Measurements from ENCODE around the gene AP1G2.
"Not testable (repeated sequence)": the region's sequence is repeated elsewhere in the genome, so short reads cannot be mapped to it uniquely, and the experiment has no call there.

AP1G2 gene

DNA sequence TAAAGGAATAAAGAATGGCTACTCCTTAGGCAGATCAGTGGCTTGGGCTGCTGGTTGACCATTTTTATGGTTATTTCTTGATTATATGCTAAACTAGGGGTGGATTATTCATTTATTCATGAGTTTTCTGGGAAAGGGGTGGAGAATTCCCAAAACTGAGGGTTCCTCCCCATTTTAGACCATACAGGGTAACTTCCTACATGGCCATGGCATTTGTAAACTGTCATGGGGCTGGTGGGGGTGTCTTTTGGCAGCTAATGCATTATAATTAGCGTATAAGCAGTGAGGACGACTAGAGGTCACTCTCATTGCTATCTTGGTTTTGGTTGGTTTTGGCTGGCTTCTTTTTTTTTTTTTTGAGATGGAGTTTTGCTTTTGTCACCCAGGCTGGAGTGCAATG, 36.6 kb upstream of the AP1G2 start:
- no peak for DNase-seq (ENCODE audit: extremely low read depth, low read depth)
- TF ChIP-seq, protein P1, sequence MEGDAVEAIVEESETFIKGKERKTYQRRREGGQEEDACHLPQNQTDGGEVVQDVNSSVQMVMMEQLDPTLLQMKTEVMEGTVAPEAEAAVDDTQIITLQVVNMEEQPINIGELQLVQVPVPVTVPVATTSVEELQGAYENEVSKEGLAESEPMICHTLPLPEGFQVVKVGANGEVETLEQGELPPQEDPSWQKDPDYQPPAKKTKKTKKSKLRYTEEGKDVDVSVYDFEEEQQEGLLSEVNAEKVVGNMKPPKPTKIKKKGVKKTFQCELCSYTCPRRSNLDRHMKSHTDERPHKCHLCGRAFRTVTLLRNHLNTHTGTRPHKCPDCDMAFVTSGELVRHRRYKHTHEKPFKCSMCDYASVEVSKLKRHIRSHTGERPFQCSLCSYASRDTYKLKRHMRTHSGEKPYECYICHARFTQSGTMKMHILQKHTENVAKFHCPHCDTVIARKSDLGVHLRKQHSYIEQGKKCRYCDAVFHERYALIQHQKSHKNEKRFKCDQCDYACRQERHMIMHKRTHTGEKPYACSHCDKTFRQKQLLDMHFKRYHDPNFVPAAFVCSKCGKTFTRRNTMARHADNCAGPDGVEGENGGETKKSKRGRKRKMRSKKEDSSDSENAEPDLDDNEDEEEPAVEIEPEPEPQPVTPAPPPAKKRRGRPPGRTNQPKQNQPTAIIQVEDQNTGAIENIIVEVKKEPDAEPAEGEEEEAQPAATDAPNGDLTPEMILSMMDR (IDR thresholded peaks at IDR 0.05; ENCODE audit: low read depth, low read length, missing control alignments), result no peak
- no peak overlapping the region for H3K4me3 ChIP-seq (replicated peaks; ENCODE audit: low read depth, low read length)

DNA sequence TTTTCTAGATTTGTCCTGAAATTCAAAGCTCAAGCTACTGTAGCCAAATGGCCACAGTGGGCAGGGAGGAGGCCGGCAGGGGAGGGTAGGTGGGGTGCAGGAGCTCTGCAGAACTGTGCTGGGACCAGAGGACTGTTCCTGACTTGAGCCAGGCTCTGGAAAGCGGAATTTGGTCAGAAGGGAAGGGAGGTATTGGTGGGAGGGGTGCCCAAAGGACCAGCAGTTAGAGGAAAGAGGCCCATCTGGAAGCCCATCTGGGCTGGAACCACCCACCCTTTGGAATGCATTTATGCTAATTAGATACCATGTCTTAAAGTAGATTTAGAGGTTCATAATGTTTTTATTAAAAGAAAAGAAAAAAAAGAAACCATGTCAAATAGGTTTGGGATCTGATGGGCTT, 35.5 kb upstream of the AP1G2 start:
- TF ChIP-seq, protein P1 (IDR thresholded peaks at IDR 0.05; ENCODE audit: low read depth, low read length, missing control alignments), result no peak
- no peak for DNase-seq (ENCODE audit: extremely low read depth, low read depth)
- H3K4me3 ChIP-seq (replicated peaks; ENCODE audit: low read depth, low read length), result no peak overlapping the region

DNA sequence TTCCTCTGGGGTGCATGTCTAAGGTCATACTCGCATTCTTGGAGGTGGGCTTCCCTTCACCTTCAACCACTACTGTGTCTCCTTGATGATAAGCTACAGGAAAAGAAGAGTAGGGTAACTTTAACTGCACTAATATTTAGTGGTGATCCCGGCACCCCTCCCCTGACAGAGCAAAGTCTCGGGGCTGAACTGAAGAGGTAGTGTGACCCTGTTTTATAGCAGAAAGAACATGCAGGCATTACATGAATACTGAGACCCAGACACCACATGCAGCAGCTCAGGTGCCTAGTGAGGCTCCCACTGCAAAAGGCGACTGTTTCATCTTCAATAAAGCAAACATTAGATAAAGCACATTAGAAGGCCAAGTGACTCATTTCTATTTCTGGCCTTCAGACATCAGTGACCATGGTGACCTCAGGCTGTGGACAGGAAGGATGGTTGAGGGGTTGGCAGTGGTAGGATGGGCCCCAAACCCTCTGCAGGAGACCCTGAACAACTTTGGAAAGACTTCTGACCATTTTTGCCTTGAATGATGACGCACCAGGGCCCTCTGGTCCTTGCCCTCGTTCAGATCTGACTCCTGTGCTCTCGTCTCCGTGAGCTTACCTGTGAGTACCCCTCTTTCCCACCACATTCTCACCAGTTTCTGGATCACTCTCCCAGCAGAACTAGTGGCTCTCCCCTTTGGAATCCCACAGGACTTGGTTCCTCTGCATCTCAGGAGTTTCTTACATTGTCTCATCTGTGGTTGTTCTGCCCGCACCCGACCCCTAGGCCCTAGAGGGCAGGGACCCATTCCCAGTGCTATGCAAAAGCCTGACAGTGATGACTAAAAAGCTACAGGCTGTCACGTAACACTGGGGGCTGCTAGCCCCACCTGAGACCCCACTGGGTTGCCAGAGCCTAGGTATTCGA, 34.8 kb upstream of the AP1G2 start:
- H3K4me3 ChIP-seq (replicated peaks; ENCODE audit: low read depth, low read length), result no peak overlapping the region
- TF ChIP-seq, protein P1 (IDR thresholded peaks at IDR 0.05; ENCODE audit: low read depth, low read length, missing control alignments), result no peak
- no peak for DNase-seq (ENCODE audit: extremely low read depth, low read depth)

DNA sequence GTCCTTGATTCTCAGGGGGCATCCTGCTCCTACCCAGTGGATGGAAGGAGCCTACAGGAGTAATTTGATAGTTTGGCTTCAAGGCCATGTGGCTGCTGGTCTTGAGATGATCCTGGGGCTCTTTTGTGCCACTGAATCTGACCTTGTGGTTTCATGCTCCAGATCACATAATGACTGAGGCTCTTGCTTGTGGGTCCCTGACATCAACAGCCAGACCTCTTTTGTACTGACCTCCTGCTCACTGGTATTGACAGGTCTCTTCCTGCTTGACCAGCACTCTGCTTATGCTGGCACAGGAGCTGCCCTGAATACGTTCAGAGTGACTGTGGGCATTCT, 34.2 kb upstream of the AP1G2 start:
- TF ChIP-seq, protein P1 (IDR thresholded peaks at IDR 0.05; ENCODE audit: low read depth, low read length, missing control alignments), result no peak
- DNase-seq (ENCODE audit: extremely low read depth, low read depth), result no peak
- no peak overlapping the region for H3K4me3 ChIP-seq (replicated peaks; ENCODE audit: low read depth, low read length)

DNA sequence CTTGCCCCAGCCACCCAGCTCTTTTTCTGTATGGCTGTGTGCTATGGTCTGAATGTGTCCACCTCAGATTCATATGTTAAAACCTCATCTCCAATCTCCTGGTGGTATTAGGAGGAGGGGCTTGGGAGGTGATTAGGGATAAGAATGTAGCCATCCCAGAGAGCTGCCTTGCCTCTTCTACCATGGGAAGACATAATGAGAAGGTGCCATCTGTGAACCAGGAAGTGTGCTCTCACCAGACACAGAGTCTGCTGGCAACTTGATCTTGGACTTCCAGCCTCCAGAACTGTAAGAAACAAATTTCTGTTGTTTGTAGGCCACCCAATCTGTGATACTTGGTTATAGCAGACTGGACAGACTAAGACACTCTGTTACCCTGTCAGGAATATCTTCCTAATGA, 33.8 kb upstream of the AP1G2 start:
- no peak overlapping the region for H3K4me3 ChIP-seq (replicated peaks; ENCODE audit: low read depth, low read length)
- no peak for DNase-seq (ENCODE audit: extremely low read depth, low read depth)
- TF ChIP-seq, protein P1 (IDR thresholded peaks at IDR 0.05; ENCODE audit: low read depth, low read length, missing control alignments), result no peak

DNA sequence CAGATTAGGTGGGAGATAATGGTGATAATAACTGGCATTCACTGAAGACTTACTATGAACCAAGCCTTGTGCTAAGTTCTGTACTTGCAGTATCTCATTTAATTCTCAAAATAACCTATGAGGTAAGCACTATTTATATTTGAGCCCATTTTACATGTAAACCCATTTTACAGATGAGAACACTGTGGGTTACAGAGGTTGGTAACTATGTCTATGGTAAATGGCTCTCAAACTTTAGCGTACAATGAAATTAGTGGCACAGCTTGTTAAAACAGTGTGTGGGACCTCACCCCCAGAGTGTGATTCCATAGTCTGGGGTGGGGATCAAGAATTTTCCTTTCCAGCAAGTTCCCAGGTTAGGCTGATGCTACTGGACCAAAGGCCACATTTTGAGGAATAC, 33.2 kb upstream of the AP1G2 start:
- H3K4me3 ChIP-seq (replicated peaks; ENCODE audit: low read depth, low read length), result no peak overlapping the region
- TF ChIP-seq, protein P1 (IDR thresholded peaks at IDR 0.05; ENCODE audit: low read depth, low read length, missing control alignments), result no peak
- no peak for DNase-seq (ENCODE audit: extremely low read depth, low read depth)

DNA sequence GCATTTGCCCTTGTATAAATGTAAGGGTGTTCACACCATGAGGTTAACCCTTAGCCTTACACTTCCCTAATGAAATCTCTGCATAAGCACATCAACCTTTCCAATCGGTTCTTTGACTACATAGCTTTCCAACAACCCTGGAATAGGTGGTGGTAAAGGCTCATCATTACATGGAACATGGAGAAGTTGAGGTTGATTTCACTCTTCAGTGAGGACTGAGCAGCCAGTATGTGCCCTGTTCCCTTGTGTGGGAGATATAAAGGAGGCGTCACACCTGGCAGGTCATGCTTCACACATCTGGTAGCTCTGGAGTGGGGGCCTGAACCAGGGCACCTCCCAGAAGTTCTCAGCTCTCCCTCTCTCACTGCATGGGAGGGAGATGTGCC, 32.7 kb upstream of the AP1G2 start:
- DNase-seq (ENCODE audit: extremely low read depth, low read depth), result no peak
- H3K4me3 ChIP-seq (replicated peaks; ENCODE audit: low read depth, low read length), result no peak overlapping the region
- TF ChIP-seq, protein P1 (IDR thresholded peaks at IDR 0.05; ENCODE audit: low read depth, low read length, missing control alignments), result no peak

DNA sequence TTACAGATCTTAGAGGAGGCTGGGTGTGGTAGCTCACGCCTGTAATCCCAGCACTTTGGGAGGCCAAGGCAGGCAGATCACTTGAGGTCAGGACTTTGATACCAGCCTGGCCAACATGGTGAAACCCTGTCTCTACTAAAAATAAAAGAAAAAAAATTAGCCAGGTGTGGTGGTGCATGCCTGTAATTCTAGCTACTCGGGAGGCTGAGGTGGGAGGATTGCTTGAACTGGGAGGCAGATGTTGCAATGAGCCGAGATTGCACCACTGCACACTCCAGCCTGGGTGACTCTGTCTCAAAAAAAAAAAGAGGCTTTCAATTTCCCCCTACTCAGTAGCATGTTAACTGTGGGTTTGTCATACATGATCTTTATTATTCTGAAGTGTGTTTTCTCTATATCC, 26.6 kb upstream of the AP1G2 start:
- not testable (repeated sequence) for H3K4me3 ChIP-seq (replicated peaks; ENCODE audit: low read depth, low read length); DNase-seq (ENCODE audit: extremely low read depth, low read depth)
